ENCODE results near the gene KDM4E. TPM values are rescaled to one million over a fixed set of nuclear protein-coding genes. Genes with fewer than 3 reads are reported as not detected.

Gene KDM4E
- not detected in 2 replicates for total RNA-seq (2014; rRNA removed)
- Bru-seq, nascent RNA, result not detected
- BruChase-seq, experiment 1, labeled RNA remaining after a 6-hour chase, result percentile 21 among the genes with signal in this experiment
- BruChase-seq, experiment 2, labeled RNA remaining after a 2-hour chase, result not detected
- long read RNA-seq, result 0 reads

- Histone ChIP-seq H3K9me2 (replicated peaks; ENCODE audit: low read length) (no peaks in the 10 kb centered on the region), H3K4me2 (ENCODE audit: low read length) (no peak within 1 kb of the TSS), H4K20me1 (ENCODE audit: low read length) (no peaks in the 10 kb centered on the region), H3K4me1 (ENCODE audit: insufficient read depth, low read length) (no peaks in the 10 kb centered on the region), H3K9me3 (ENCODE audit: low read length) (no peaks in the 10 kb centered on the region), H3K27ac (ENCODE audit: low read length) (no peak within 1 kb of the TSS), H3K9ac (ENCODE audit: low read length) (no peak within 1 kb of the TSS), H2AFZ (ENCODE audit: low read length) (no peak within 1 kb of the TSS), H3K79me2 (ENCODE audit: low read length) (no peaks in the 10 kb centered on the region), H3K36me3 (ENCODE audit: low read depth, low read length) (no peaks in the 10 kb centered on the region), H3K27me3 (ENCODE audit: low read length) (peaks cover 11% of the 10 kb centered on the region; the same call in 1 of the 2 replicates), H3K4me3 (ENCODE audit: low read length) (no peak within 1 kb of the TSS), H3F3A (ENCODE audit: low read length, unreplicated experiment) (no peaks in the 10 kb centered on the region)
- CTCF ChIA-PET, result no interaction called here
- POLR2A ChIA-PET (ENCODE audit: unreplicated experiment), result no interaction called here
- DNase-seq (no peak), ATAC-seq (no peak)
- BruUV-seq (replicated peaks), result no TSS peak
- intact Hi-C loops (cut with micrococcal nuclease), result no loop called here
- TF ChIP-seq EZH2 (IDR thresholded peaks at IDR 0.05; ENCODE audit: low read length, unreplicated experiment) (no peak), CTCF (conservative IDR thresholded peaks at IDR 0.05; ENCODE audit: low read depth, low read length) (no peak), EZH2phosphoT487 (IDR thresholded peaks at IDR 0.05; ENCODE audit: borderline replicate concordance, low read length) (no peak)
Measured at GRCh38 chr11:95024958-95025357, at the start of gene KDM4E. TSS of gene KDM4E (plus strand) at chr11:95025258. CDS start at chr11:95025558, 300 bp downstream.

DNA sequence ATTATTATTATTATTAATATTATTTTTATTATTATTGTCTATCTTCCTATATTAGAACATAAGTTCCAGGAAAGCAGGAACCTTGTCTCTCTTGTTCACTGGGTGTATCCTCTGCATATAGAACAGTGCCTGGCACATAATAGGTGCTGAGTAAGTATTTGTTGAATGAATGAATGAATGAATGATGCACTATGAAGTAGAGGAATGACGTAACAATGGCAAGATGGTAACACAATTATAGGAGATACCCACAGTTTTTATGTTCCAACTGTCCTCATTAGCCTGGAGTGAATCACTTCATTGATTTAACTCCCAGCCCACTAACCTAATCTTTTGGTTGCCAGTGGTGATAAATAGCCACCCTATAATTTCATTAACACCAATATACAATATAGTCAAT is 49.5 kb upstream of the KDM4E start:
- no peak overlapping the region for H2AFZ ChIP-seq (ENCODE audit: low read length)
- H3K27me3 ChIP-seq (ENCODE audit: low read length), result no peaks in the 10 kb centered on the region
- no peak overlapping the region for H3K27ac ChIP-seq (ENCODE audit: low read length)
- no peak overlapping the region for H3K9ac ChIP-seq (ENCODE audit: low read length)
- no TSS peak for BruUV-seq (replicated peaks)
- H3K4me3 ChIP-seq (ENCODE audit: low read length), result no peak overlapping the region
- no peak for DNase-seq
- H3K4me1 ChIP-seq (ENCODE audit: insufficient read depth, low read length), result peaks cover 21% of the 10 kb centered on the region
- peaks cover 13% of the 10 kb centered on the region for H3K36me3 ChIP-seq (ENCODE audit: low read depth, low read length)
- H3K4me2 ChIP-seq (ENCODE audit: low read length), result no peak overlapping the region
- no peak for TF ChIP-seq EZH2phosphoT487 (IDR thresholded peaks at IDR 0.05; ENCODE audit: borderline replicate concordance, low read length)
- TF ChIP-seq EZH2 (IDR thresholded peaks at IDR 0.05; ENCODE audit: low read length, unreplicated experiment), result no peak
- TF ChIP-seq CTCF (conservative IDR thresholded peaks at IDR 0.05; ENCODE audit: low read depth, low read length), result no peak
- peaks cover 35% of the 10 kb centered on the region for H3K79me2 ChIP-seq (ENCODE audit: low read length)
- no peak for ATAC-seq
- no peaks in the 10 kb centered on the region for H3K9me3 ChIP-seq (ENCODE audit: low read length)
- ChIA-PET POLR2A (ENCODE audit: unreplicated experiment) (no interaction called here), CTCF (no interaction called here)
- intact Hi-C loops (cut with micrococcal nuclease), result loop anchor here (10.0 kb wide), 1 partner anchor 789 kb away; no protein-coding TSS in a partner anchor
- peaks cover 6% of the 10 kb centered on the region; the same call in 1 of the 2 replicates for H4K20me1 ChIP-seq (ENCODE audit: low read length)
- H3K9me2 ChIP-seq (replicated peaks; ENCODE audit: low read length), result no peaks in the 10 kb centered on the region
- no peaks in the 10 kb centered on the region for H3F3A ChIP-seq (ENCODE audit: low read length, unreplicated experiment)

DNA sequence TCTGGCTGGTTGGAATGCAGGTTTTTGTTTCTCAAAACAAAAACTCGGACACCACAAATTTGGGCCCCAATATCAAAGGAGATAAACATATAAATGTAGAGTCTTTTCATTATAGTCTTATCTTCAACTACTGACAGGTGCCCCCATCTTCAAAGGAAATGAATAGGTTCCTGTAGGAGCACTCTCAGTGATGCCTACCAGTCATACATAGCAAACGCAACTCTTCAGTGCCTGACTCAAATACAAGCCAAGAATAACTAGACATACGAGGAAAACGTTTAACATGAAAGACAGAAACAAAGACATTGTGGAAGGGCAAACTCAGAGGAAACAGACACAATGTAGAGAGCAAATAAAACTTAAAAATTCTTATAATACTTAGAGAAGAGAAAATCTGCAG is 37.7 kb upstream of the KDM4E start:
- Histone ChIP-seq H3K79me2 (ENCODE audit: low read length) (no peaks in the 10 kb centered on the region), H3K9me2 (replicated peaks; ENCODE audit: low read length) (no peaks in the 10 kb centered on the region), H3K27me3 (ENCODE audit: low read length) (no peaks in the 10 kb centered on the region), H3K4me2 (ENCODE audit: low read length) (no peak overlapping the region), H3K4me1 (ENCODE audit: insufficient read depth, low read length) (no peaks in the 10 kb centered on the region), H3K4me3 (ENCODE audit: low read length) (no peak overlapping the region), H3K9me3 (ENCODE audit: low read length) (no peaks in the 10 kb centered on the region), H3K27ac (ENCODE audit: low read length) (no peak overlapping the region), H3K36me3 (ENCODE audit: low read depth, low read length) (no peaks in the 10 kb centered on the region), H3K9ac (ENCODE audit: low read length) (no peak overlapping the region), H2AFZ (ENCODE audit: low read length) (no peak overlapping the region), H3F3A (ENCODE audit: low read length, unreplicated experiment) (no peaks in the 10 kb centered on the region), H4K20me1 (ENCODE audit: low read length) (no peaks in the 10 kb centered on the region)
- intact Hi-C loops (cut with micrococcal nuclease), result no loop called here
- DNase-seq, result no peak
- no TSS peak for BruUV-seq (replicated peaks)
- TF ChIP-seq EZH2phosphoT487 (IDR thresholded peaks at IDR 0.05; ENCODE audit: borderline replicate concordance, low read length), result no peak
- no peak for TF ChIP-seq EZH2 (IDR thresholded peaks at IDR 0.05; ENCODE audit: low read length, unreplicated experiment)
- TF ChIP-seq CTCF (conservative IDR thresholded peaks at IDR 0.05; ENCODE audit: low read depth, low read length), result no peak
- POLR2A ChIA-PET (ENCODE audit: unreplicated experiment), result no interaction called here
- CTCF ChIA-PET, result no interaction called here
- no peak for ATAC-seq
